Erythroblast (primary cell): ENCODE data around the gene SIX1.
A peak's percentile ranks its signal among the peaks of the same experiment; 100 is the strongest.

Source experiments
- DNase-seq, 2 experiments: peaks; one replicate each; lab custom pipeline; 2025; lab: John Stamatoyannopoulos, UW
- GATA1 ChIP-seq: IDR thresholded peaks from 2 replicates; pipeline ENCODE4 v1.6.1; 2011; ENCODE audit warnings: low read depth, mild to moderate bottlenecking, control low read depth, low read length, moderate library complexity
- POLR2A ChIP-seq: IDR thresholded peaks from 2 replicates; pipeline ENCODE4 v1.6.1; 2011; ENCODE audit warnings: mild to moderate bottlenecking, low read length

Gene SIX1

DNA sequence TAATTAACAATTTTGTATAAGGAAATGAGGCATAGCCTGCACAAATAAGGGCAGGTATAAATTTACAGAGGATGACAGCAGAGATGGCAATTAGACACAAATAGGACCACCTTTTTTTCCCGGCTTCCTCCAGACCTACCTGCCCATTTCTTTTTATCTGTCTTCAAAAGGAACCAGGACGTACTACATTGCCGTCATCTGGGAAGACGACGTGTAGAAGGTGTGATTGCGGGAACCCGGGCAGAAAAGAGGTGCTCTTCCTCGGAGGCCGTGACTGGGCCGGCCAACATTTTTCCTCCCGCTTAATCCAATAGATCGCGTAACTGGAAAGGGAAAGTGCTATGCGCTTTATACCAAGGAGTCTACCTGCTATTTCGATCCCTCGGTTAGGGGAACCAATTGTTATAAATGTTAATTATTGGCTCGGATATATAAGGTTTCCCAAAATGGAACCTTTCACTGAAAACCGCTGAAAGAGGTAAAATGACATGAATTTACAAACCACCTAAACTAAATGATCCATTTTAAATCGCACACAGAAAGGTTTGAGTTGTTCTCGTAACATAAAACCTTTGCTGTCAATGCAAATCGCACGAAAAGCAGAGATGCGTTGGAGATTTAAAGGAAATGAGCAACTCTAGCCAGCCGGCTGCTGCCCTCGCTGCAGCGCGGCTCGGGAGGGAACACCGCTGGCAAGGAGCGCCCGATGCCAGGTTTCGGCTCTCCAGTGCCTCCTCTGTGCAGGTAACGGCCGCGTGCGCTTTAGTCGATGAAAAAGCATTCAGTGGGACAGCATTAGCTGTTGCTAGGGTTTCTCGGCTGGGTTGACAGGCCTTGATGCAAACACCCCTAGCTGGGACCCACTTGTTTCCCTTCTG, 2.8 kb upstream of the SIX1 start:
- no peak for DNase-seq
- no peak for TF ChIP-seq GATA1
- TF ChIP-seq POLR2A, result no peak

DNA sequence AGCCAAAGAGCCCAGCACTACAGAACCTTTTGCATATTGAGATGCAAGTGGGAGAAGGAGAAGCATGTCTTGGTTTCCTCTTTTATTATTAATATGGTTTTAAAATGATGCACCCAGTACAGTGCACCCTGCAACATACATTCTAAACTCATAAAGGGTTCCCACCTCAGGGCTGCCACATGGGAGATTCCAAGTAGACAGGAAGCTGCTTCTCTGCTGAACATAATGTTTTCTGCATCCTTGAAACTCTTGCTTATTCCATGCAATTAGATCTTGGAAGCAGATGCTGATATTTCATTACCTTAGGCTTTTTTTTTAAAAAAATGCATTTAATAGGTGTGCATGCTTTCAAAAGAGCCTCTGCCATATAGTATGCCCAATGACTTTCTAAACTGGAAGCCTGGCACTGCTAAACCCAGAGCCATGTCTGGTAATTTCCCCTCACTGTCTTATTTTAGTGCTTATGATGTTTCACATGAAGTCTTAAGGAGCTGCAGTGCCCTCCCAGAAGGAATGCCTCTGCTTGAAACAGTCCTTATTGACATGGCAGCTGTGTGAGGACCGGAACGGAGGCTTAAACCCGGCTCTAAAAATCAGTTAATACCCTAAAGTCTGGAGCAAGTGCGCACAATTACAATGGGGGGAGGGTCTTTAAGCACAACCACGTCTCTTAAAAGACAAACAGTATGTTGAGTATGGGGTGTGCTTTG, 2.0 kb upstream of the SIX1 start:
- TF ChIP-seq GATA1 (no peak), POLR2A (no peak)
- DNase-seq, result no peak

- no peak for TF ChIP-seq GATA1
- TF ChIP-seq POLR2A, result no peak
- DNase-seq, result no peak
Measured at GRCh38 chr14:60650373-60650961, 1.2 kb upstream of the SIX1 start.

DNA sequence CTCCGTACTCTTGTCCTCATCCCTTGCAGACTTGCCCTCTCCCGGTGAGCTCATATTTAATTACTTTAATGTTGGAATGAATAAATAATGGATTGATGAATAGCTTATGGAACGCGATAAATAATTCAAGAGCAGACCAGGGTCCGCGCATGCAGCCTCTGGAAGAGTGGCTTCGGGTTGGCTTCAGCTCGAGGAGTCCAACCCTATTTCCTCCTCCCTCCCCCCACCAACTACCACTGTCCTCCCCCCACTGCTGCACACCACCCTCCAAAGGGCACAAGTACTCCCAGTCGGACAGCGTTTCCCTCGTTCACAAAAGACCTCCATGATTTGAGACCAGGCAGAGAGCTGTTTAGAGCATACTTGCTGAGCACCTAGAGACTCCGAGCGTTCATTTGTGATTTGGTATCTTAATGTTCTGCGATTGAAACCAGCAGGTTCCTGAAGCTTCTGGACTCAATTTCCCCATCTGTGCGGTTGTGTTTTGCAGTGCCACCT, 647 bp upstream of the SIX1 start:
- no peak for TF ChIP-seq GATA1
- no peak for TF ChIP-seq POLR2A
- DNase-seq, result no peak

DNA sequence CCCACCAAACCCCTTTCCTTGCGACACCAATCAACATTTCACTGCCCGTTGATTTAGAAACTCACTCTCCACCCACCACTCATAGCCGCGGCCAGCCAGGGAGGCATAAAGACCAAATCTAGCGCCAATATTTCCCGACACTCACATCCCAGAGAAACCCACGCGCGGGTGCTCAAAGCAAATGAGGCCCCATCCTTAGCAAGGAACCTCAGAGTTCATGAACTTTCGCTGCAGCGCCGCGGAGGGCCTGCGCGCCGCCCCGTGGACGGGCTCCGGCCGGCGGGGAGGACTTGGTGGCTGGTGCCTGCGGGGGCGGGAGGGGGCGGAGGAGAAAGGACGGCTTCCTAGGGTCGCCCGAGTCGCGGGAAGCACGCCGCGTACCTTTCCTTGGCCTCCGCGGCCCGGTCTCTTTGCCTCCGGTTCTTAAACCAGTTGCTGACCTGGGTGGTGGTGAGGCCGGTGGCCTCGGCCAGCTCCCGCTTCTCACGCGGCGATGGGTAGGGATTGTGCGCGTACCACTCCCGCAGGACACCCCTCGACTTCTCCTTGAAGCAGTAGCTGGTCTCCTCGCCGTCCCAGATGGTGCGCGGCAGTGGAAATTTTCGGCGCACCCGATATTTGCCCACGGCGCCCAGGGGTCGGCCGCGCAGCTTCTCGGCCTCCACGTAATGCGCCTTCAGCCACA, 886 bp downstream of the SIX1 start:
- DNase-seq, result peak; percentile 22 to 37

DNA sequence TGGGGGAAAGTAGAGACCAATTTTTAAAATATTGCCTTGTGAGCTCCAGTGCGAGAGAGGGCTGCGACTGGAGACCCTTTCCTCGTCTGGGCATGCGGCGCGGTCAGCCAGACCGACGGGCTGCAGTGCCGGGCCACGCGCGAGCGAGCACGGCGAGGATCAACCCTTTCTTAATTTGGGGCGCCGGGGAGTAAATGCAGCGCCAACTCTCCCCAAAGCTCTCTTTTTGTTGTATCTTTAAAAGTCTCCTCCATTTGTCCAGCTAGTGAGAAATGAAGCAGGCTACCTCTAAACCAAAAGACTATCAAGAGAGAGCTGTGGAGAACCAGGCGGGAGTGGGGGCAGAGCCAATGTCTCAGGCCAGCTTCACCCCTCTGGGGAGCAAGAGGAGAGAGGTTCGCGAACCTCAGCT, 1.4 kb downstream of the SIX1 start:
- no peak for DNase-seq
- TF ChIP-seq GATA1 (no peak), POLR2A (no peak)

More for the DNA sequence above, 886 bp downstream of the SIX1 start:
- TF ChIP-seq GATA1 (no peak), POLR2A (no peak)

DNA sequence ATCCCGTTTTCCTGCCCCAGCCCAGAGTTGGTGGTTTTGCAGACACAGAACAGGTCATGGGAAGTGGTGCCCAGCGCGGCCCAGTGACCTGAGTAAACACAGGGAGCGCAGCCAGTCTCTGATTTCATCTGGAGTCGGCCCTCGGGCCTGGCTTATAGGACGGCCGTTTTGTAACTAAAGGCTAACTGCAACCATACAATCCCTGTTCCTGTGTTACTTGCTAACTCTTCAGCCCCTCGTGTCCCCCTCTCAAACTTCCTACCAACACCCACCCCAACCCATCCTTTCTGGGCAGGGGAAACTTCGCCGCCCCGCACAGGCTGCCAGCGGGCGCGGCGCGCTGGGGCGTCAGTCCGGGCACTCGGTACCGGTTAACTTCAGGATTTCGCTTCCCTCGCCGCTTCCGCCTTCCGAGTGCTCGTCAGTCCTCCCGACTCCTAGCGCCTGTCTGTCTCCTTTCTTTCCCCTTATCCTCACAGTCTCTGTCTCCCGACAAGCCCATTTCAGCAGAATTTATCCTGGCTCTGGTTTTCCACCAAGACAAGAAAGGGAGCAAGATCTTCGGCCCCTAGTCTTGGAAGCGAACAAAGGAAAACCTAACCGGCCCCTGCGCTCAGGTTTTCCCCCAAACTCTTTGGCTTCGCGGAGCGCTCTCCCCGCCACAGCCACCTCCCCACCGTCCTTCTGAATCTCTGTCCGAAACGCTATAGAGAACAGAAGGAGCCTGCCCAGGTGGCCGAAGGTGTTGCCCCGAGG, 2.0 kb downstream of the SIX1 start:
- no peak for TF ChIP-seq POLR2A
- TF ChIP-seq GATA1, result no peak

DNA sequence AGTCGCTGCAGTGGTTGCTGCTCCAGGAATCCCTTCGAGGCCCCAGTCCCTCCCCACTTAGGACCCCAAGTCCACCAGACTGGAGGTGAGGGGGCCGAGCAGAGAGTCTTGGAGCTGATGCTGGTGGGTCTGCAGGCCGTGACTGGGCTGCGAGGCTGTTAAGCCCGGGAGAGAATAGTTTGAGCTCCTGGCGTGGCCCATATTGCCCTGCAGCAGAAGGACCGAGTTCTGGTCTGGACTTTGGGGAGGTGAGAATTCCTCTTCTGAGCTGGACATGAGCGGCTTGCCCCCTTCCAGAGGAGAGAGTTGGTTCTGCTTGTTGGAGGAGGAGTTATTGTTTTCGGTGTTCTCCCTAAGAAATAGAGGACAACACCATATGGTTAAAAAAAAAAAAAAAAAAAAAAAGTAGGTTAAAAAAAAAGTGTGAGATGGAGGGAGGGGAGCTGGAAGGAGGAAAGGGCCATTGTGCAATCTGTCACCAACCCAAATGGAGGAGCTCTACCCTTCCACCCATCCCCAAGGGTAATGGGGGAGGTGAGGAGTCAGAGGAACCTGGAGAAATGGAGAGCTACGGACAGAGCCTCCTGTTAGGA, 3.0 kb downstream of the SIX1 start:
- no peak for DNase-seq
- TF ChIP-seq GATA1, result no peak
- TF ChIP-seq POLR2A, result no peak

More for the DNA sequence above, 2.0 kb downstream of the SIX1 start:
- peak in 1 of 2 experiments; percentile 21 for DNase-seq

DNA sequence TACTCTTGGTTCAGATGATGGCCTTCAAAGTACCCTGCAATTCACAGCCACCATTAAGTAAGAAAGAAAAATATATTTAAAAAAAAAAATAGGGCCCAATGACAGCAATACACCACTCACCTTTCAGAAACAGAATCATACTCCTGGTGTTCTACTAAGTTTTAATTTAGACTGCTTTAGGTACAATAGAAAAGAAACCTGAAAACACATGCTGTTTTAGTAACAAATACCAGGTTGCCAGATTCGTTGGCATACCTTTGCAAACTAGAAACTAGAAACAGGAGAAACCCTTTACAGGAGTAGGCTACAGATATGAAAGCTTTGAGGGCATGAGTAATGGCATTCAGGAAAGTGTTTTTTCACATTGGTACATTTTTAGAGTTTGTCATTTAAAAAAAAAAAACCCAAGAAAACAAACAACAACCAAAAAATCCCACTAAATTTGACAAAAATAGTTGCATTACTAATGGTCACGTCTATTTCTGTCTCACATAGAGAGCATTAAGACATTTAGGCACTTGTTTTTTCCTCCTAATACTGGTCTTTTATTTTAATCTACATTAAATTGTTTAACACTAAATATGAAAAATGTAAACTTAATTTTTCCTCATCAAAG, 4.0 kb downstream of the SIX1 start:
- no peak for DNase-seq
- no peak for TF ChIP-seq GATA1

GRCh38 chr14:60644666-60645065, 4.6 kb downstream of the SIX1 start:
- no peak for DNase-seq
- TF ChIP-seq GATA1 (no peak), POLR2A (no peak)

GRCh38 chr14:60643463-60644314, 5.6 kb downstream of the SIX1 start:
- TF ChIP-seq GATA1 (no peak), POLR2A (no peak)
- no peak for DNase-seq
